DOHH2 (cell line): ENCODE data around the gene SHQ1.

Source experiments
- EZH2phosphoT487 ChIP-seq: fragments of 200-600 bp; sonication (generic); IDR thresholded peaks from 2 replicates; pipeline ENCODE4 v1.6.1; 2017; ENCODE audit warnings: borderline replicate concordance, mild to moderate bottlenecking, antibody characterized with exemption, low read length, moderate library complexity, mixed read lengths
- TF ChIP-seq, protein P1 (sequence below): fragments of 200-600 bp; sonication (generic); IDR thresholded peaks from one replicate; pipeline ENCODE4 v1.5.1; 2014; ENCODE audit warnings: antibody characterized with exemption, mild to moderate bottlenecking, low read depth, low read length; ENCODE audit not compliant: poor library complexity, severe bottlenecking

DNA sequence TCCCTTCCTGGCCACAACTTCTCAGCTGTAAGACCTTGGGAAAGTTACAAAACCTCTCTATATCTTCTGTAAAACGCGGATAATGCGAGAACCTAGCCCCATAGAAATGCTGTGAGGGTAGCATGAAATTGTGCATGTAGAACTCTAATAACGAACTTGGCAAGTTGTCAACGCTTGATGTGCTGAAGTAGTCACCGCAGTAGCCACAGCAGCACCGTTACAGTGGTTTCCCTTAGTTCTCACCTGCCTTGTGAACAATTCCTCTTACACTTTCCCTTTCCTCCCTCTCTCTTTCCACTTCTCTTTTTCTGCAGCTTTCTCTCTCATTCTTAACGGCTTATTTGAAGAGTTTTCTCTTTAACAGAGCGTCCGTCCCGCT, 447 bp upstream of the SHQ1 start:
- TF ChIP-seq, protein P1, sequence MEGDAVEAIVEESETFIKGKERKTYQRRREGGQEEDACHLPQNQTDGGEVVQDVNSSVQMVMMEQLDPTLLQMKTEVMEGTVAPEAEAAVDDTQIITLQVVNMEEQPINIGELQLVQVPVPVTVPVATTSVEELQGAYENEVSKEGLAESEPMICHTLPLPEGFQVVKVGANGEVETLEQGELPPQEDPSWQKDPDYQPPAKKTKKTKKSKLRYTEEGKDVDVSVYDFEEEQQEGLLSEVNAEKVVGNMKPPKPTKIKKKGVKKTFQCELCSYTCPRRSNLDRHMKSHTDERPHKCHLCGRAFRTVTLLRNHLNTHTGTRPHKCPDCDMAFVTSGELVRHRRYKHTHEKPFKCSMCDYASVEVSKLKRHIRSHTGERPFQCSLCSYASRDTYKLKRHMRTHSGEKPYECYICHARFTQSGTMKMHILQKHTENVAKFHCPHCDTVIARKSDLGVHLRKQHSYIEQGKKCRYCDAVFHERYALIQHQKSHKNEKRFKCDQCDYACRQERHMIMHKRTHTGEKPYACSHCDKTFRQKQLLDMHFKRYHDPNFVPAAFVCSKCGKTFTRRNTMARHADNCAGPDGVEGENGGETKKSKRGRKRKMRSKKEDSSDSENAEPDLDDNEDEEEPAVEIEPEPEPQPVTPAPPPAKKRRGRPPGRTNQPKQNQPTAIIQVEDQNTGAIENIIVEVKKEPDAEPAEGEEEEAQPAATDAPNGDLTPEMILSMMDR, result no peak
- TF ChIP-seq EZH2phosphoT487, result no peak
